Panc1 (cell line): ENCODE measurements around the gene RSPH3.

Experiments
- SIN3A ChIP-seq: IDR thresholded peaks from 2 replicates; pipeline ENCODE4 v1.6.1; 2012; ENCODE audit warnings: low read depth, mild to moderate bottlenecking, low read length, moderate library complexity, borderline replicate concordance; ENCODE audit not compliant: insufficient read depth
- TF ChIP-seq, protein P1 (sequence below): fragments of 450-650 bp; IDR thresholded peaks from 2 replicates; pipeline ENCODE4 v1.5.1; 2017; ENCODE audit warnings: mild to moderate bottlenecking
- TF ChIP-seq, protein P2 (sequence below), 2 experiments: IDR thresholded peaks; 2 replicates each; pipeline ENCODE4 v1.6.1; 2011 to 2012; ENCODE audit warnings: low read depth in 2 of 2, control low read depth in 1 of 2, low read length in 1 of 2, mild to moderate bottlenecking in 1 of 2, moderate library complexity in 1 of 2; ENCODE audit not compliant: insufficient read depth in 1 of 2

DNA sequence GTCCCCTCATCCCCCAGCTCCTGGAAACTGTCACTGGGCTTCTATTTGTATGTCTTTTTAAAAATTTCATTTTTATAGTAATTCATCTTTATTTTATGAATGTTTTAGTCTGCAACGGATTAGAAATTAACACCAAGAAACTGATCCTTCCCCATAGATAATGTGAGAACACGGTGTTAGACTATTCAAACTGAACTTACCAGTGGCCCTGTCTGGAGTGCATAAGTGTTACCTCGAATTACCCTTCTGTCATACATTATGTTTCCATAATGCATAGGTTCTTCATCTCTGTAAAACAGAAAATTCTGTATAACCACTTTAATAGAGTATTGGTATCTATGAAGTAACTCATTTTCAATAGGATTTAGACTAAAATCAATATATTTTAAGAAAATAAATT, 6.4 kb downstream of the RSPH3 start:
- TF ChIP-seq SIN3A = no peak
- TF ChIP-seq, protein P1, sequence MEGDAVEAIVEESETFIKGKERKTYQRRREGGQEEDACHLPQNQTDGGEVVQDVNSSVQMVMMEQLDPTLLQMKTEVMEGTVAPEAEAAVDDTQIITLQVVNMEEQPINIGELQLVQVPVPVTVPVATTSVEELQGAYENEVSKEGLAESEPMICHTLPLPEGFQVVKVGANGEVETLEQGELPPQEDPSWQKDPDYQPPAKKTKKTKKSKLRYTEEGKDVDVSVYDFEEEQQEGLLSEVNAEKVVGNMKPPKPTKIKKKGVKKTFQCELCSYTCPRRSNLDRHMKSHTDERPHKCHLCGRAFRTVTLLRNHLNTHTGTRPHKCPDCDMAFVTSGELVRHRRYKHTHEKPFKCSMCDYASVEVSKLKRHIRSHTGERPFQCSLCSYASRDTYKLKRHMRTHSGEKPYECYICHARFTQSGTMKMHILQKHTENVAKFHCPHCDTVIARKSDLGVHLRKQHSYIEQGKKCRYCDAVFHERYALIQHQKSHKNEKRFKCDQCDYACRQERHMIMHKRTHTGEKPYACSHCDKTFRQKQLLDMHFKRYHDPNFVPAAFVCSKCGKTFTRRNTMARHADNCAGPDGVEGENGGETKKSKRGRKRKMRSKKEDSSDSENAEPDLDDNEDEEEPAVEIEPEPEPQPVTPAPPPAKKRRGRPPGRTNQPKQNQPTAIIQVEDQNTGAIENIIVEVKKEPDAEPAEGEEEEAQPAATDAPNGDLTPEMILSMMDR = no peak
- TF ChIP-seq, protein P2, sequence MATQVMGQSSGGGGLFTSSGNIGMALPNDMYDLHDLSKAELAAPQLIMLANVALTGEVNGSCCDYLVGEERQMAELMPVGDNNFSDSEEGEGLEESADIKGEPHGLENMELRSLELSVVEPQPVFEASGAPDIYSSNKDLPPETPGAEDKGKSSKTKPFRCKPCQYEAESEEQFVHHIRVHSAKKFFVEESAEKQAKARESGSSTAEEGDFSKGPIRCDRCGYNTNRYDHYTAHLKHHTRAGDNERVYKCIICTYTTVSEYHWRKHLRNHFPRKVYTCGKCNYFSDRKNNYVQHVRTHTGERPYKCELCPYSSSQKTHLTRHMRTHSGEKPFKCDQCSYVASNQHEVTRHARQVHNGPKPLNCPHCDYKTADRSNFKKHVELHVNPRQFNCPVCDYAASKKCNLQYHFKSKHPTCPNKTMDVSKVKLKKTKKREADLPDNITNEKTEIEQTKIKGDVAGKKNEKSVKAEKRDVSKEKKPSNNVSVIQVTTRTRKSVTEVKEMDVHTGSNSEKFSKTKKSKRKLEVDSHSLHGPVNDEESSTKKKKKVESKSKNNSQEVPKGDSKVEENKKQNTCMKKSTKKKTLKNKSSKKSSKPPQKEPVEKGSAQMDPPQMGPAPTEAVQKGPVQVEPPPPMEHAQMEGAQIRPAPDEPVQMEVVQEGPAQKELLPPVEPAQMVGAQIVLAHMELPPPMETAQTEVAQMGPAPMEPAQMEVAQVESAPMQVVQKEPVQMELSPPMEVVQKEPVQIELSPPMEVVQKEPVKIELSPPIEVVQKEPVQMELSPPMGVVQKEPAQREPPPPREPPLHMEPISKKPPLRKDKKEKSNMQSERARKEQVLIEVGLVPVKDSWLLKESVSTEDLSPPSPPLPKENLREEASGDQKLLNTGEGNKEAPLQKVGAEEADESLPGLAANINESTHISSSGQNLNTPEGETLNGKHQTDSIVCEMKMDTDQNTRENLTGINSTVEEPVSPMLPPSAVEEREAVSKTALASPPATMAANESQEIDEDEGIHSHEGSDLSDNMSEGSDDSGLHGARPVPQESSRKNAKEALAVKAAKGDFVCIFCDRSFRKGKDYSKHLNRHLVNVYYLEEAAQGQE (IDR thresholded peaks at IDR 0.05; ENCODE audit: insufficient read depth in 1 of 2, low read depth in 2 of 2, low read length in 1 of 2) = no peak
